Activated CD8-positive, alpha-beta memory T cell treated with anti-CD3 and anti-CD28 coated beads, Interleukin-2, amount 50 U/mL, for 1 hour (primary cell): ENCODE measurements around the gene GNAT3.

Source experiments
- DNase-seq: peaks from one replicate; pipeline ENCODE4 v3.0.0-alpha.2; 2020; ENCODE audit errors: extremely low read depth

GNAT3 gene

DNA sequence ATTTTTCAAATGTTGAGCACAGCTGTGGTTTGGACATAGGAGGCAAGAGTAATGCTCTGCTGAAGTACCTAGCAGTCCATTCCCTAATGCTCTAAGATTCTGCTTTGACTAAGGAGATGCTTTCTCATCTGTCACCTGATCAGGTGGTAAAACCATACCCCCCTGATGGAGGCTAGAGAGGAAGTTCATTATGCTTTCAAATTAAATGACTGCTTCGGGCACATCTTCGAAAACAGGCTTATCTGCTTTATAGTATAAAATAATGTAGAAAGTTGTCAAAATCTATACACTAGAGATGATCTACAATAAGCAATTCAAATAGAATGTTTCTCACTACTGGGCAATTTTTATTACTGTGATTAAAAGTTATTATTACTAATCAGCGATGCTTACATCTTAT, at the start of gene GNAT3:
Gene GNAT3, minus strand, starts transcription at position 101 of the 400 bp plus-strand sequence. CDS start 138 bp downstream, outside the sequence.
- no peak for DNase-seq

GRCh38 chr7:80558116-80558515, 46.3 kb upstream of the GNAT3 start:
- DNase-seq: no peak

- DNase-seq: no peak
Observed at GRCh38 chr7:80552031-80552694, 40.3 kb upstream of the GNAT3 start.

- no peak for DNase-seq
Observed at GRCh38 chr7:80550005-80550404, 38.1 kb upstream of the GNAT3 start.

- no peak for DNase-seq
Observed at GRCh38 chr7:80548840-80549530, 37.1 kb upstream of the GNAT3 start.

DNA sequence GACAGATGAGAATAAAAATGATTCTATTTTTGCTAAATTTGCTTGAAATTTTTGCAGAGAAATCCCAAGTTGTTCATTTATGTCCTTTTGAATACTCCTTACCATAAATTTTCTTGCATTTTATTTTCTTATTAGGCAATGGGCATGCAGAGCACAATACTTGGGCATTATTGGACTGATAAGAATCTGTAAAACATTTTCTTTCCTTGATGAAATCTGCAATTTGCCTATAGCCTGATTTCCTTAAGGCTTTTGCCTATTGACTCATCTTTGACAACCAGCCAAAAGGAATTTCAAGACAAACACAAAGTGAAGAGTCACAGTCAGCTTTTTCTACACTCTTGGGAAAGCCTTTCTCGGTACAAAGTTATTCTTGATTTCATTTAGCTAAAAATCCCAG, 30.5 kb upstream of the GNAT3 start:
- no peak for DNase-seq

- DNase-seq: no peak
Observed at GRCh38 chr7:80540836-80541235, 29.0 kb upstream of the GNAT3 start.

DNA sequence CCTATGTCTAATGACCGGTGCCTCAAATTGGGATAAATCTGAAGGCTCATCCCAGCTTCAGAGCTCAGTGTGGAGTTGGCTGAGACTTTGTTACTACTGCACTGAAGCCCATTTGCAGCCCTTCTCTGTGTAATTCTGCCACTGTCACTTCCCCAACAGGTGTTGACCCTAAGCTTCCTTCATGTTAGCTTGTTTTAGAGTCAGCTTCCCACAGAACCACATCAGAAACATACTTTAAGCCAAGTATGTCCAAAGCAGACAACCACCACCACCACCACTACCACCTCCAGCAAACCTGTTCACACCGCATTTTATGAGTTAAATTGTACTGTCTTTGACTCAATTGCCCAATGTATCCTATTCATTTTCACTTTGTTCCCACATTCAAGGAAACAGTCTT, 25.2 kb upstream of the GNAT3 start:
- no peak for DNase-seq

GRCh38 chr7:80536426-80536825, 24.6 kb upstream of the GNAT3 start:
- no peak for DNase-seq

DNA sequence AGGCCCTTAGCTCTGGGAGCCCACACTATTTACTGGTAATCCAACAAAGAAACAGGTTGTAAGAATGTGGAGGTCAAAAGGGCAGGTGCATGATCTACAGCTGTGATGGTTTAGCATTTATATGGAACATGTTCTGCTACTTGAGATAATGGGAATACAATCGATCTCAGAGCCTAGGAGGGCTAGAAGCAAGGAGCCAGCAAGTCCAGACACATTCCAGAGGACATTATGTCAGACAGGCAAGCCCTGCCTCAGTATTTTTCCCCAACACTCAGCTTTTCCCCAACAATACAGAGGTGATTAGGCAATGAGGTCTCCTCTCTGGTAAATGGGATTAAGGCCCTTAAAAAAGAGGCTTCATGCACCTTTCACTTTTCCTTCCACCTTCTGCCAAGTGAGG, 21.4 kb upstream of the GNAT3 start:
- DNase-seq: no peak

GRCh38 chr7:80532153-80532552, 20.3 kb upstream of the GNAT3 start:
- DNase-seq: no peak

DNA sequence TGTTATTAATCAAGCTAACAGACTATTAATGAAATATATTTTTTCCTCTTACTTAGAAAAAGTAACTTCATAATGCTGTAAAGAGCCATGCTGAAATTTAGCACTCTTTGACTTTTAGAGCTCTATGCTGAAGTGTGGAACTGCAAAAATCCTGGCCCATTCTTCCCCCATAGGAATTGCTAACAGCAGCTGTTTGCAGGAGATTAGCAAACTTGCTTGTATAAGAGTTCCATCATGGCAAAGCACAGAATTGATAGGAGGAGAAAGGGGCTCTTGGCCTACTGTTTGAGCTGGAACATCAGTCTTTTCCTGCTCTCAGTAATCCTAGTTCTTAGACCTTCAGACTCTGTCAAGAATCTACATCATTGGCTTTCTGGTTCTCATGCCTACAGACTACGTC, 18.3 kb upstream of the GNAT3 start:
- DNase-seq: no peak

DNA sequence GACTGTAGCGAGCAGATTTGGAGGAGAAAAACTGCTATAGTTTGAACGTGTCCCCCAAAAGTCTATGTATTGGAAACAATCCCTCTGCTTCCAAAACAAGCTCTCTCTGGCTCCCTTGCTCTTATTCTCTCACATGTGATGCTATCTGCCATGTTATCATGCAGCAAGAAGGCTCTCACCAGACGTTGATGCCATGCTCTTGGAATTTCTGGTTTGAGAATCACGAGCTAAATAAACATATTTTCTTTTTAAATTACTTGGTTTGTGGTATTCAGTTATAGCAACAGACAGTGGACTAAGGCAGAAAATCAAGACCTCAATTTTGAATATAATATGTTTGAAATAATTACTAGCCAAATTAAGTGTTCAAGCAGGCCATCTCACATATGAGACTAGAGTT, 17.5 kb upstream of the GNAT3 start:
- DNase-seq: no peak

- DNase-seq: no peak
Observed at GRCh38 chr7:80528689-80529088, 16.8 kb upstream of the GNAT3 start.

DNA sequence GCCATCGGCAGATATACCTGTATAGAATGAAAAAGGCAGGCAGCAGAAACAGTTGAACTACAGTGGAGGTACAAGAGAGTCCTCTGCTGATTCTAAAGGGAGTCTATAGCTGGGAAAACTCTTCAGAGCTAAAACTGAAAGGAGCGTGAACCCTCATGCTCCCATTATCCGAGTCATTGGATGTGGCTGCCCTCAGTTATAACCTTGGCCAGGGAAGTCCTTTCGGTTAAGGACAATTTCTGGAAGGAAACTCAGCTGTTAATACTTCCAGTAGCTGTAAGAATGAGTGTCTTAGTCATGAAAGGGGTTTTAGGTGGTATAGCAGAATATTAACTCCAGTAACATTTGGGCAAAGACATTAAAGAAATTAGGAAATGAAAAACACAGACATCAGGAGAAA, 14.6 kb upstream of the GNAT3 start:
- DNase-seq: no peak

- no peak for DNase-seq
Observed at GRCh38 chr7:80524693-80525092, 12.8 kb upstream of the GNAT3 start.

DNA sequence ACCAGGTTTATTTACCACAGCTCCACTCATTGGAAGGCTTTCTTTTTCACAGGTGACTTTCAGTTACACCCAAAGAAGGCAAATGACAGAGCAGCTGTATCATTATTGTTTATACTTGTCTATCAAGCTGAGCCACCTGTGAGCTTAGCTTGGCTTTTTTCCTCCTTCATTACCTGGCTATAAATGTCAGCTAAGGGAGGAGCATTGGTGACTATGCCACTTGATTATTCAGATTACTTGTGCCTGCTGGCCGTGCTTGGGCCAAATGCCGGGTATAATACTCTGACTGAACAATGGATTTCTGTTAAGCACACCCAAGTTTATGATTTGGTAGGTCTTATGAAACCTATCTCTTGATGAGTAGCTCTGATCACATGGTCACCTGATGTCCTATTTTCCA, 9.9 kb upstream of the GNAT3 start:
- DNase-seq: no peak

- no peak for DNase-seq
Observed at GRCh38 chr7:80520199-80520598, 8.3 kb upstream of the GNAT3 start.

GRCh38 chr7:80517282-80517747, 5.5 kb upstream of the GNAT3 start:
- DNase-seq: no peak

DNA sequence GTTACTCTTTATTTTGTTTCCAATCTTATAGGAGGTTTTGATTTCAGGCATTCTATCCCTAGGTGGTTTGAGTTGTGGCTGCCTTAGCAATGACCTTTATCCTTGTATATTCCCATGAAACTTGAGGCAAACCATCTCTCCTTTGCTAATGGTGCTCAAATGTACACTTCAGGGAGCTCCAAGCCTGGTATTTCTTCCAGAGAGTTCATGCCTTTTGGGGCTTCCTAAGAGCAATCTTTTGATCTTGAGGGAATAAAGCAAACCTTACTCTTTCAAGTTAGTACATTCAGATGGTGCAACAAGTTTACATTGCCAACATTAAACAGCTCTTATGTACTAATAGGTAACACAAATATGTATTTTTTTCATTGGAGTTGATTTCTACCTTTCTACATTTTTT, 3.4 kb upstream of the GNAT3 start:
- DNase-seq: no peak

GRCh38 chr7:80510021-80510420, 1.8 kb downstream of the GNAT3 start:
- DNase-seq: no peak

DNA sequence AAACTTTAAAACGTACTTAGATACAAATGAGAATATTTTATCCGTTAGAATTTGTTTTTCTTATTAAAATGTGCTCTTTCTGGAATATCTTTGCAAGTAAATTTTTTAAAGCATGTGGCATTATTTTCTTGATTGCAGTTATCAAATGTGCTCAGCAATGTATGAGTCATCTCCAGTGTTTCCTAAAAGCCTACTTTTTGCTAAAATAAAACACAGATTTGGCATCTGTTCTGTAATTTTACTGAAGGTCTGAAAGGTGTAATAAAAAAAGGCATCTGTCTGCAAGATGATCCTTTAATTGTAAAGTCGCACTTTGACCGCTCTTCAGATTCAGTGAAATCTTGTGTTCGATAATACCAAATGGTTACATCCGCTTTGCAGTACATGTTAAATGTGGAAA, 3.4 kb downstream of the GNAT3 start:
- DNase-seq: no peak

GRCh38 chr7:80505900-80506500, 5.9 kb downstream of the GNAT3 start:
- DNase-seq: no peak
